ENCODE results near the gene MAPK14.

The MAPK14 gene

GRCh38 chr6:36038120-36038876, 10.7 kb downstream of the MAPK14 start:
- no peak for DNase-seq

GRCh38 chr6:36039112-36039511, 11.5 kb downstream of the MAPK14 start:
- DNase-seq, result no peak

- DNase-seq, result no peak
Observed at GRCh38 chr6:36040958-36041357, 13.3 kb downstream of the MAPK14 start.

GRCh38 chr6:36042618-36043260, 15.1 kb downstream of the MAPK14 start:
- no peak for DNase-seq

- no peak for DNase-seq
Observed at GRCh38 chr6:36049582-36049981, 22.0 kb downstream of the MAPK14 start.

GRCh38 chr6:36050305-36050704, 22.7 kb downstream of the MAPK14 start:
- no peak for DNase-seq

- no peak for DNase-seq
Observed at GRCh38 chr6:36050947-36051710, 23.5 kb downstream of the MAPK14 start.

- DNase-seq, result no peak
Observed at GRCh38 chr6:36052097-36052496, 24.5 kb downstream of the MAPK14 start.

GRCh38 chr6:36053878-36054277, 26.3 kb downstream of the MAPK14 start:
- DNase-seq, result no peak

GRCh38 chr6:36054415-36054814, 26.8 kb downstream of the MAPK14 start:
- DNase-seq, result no peak

GRCh38 chr6:36054956-36055355, 27.3 kb downstream of the MAPK14 start:
- DNase-seq, result no peak

- no peak for DNase-seq
Observed at GRCh38 chr6:36056178-36056577, 28.6 kb downstream of the MAPK14 start.

GRCh38 chr6:36061236-36061635, 33.6 kb downstream of the MAPK14 start:
- no peak for DNase-seq

- DNase-seq, result no peak
Observed at GRCh38 chr6:36062247-36062646, 34.6 kb downstream of the MAPK14 start.

- DNase-seq, result no peak
Observed at GRCh38 chr6:36063318-36064060, 35.9 kb downstream of the MAPK14 start.

- no peak for DNase-seq
Observed at GRCh38 chr6:36064770-36065396, 37.3 kb downstream of the MAPK14 start.

- DNase-seq, result no peak
Observed at GRCh38 chr6:36065916-36066315, 38.3 kb downstream of the MAPK14 start.

- no peak for DNase-seq
Observed at GRCh38 chr6:36066817-36067216, 39.2 kb downstream of the MAPK14 start.

- no peak for DNase-seq
Observed at GRCh38 chr6:36067374-36068011, 39.9 kb downstream of the MAPK14 start.

- no peak for DNase-seq
Observed at GRCh38 chr6:36068012-36068392, 40.4 kb downstream of the MAPK14 start.

- no peak for DNase-seq
Observed at GRCh38 chr6:36068586-36068985, 41.0 kb downstream of the MAPK14 start.

- DNase-seq, result no peak
Observed at GRCh38 chr6:36069573-36069972, 42.0 kb downstream of the MAPK14 start.
